H9 (cell line): Measurements from ENCODE around the gene MSTO1. TPM values are rescaled to one million over a fixed set of nuclear protein-coding genes. Genes with fewer than 3 reads are reported as not detected.

Experiments used
- DNase-seq: peaks from one replicate; pipeline ENCODE4 v3.0.0-alpha.2; 2017
- H2AFZ ChIP-seq: one replicate; pipeline ENCODE4 v1.6.1; 2013; ENCODE audit warnings: mild to moderate bottlenecking, low read length, control low read depth, moderate library complexity
- H2AK5ac ChIP-seq: 2 replicates; pipeline ENCODE4 v1.6.1; 2013; ENCODE audit warnings: low read length, control low read depth, mixed read lengths; ENCODE audit not compliant: insufficient read length
- H2BK120ac ChIP-seq: one replicate; pipeline ENCODE4 v1.6.1; 2013; ENCODE audit warnings: low read depth, mild to moderate bottlenecking, low read length, control low read depth, inconsistent platforms; ENCODE audit not compliant: poor library complexity, severe bottlenecking
- H2BK12ac ChIP-seq: 2 replicates; pipeline ENCODE4 v1.6.1; 2013; ENCODE audit warnings: low read length, control low read depth, mixed read lengths, low read depth; ENCODE audit not compliant: insufficient read length
- H2BK15ac ChIP-seq: 2 replicates; pipeline ENCODE4 v1.6.1; 2013; ENCODE audit warnings: low read depth, low read length, control low read depth
- H2BK20ac ChIP-seq: one replicate; pipeline ENCODE4 v1.6.1; 2013; ENCODE audit warnings: low read depth, mild to moderate bottlenecking, low read length, control low read depth, inconsistent platforms; ENCODE audit not compliant: poor library complexity, severe bottlenecking
- H2BK5ac ChIP-seq: 2 replicates; pipeline ENCODE4 v1.6.1; 2013; ENCODE audit warnings: low read length, control low read depth, mixed read lengths; ENCODE audit not compliant: insufficient read length
- H3K14ac ChIP-seq: 2 replicates; pipeline ENCODE4 v1.6.1; 2013; ENCODE audit warnings: low read length, control low read depth; ENCODE audit not compliant: insufficient read depth
- H3K18ac ChIP-seq: 2 replicates; pipeline ENCODE4 v1.6.1; 2013; ENCODE audit warnings: low read depth, mild to moderate bottlenecking, mixed read lengths, low read length, control low read depth; ENCODE audit not compliant: insufficient read length
- H3K23ac ChIP-seq: 2 replicates; pipeline ENCODE4 v1.6.1; 2013; ENCODE audit warnings: low read length, control low read depth, mixed read lengths, low read depth; ENCODE audit not compliant: insufficient read length
- H3K23me2 ChIP-seq: 2 replicates; pipeline ENCODE4 v1.6.1; 2013; ENCODE audit warnings: low read depth, mild to moderate bottlenecking, mixed read lengths, low read length, control low read depth; ENCODE audit not compliant: insufficient read length, poor library complexity, severe bottlenecking
- H3K27ac ChIP-seq: 2 replicates; pipeline ENCODE4 v1.5.1; 2013; ENCODE audit warnings: low read length, control low read depth, mixed read lengths, low read depth; ENCODE audit not compliant: insufficient read length
- H3K27me3 ChIP-seq: 2 replicates; pipeline ENCODE4 v1.6.1; 2013; ENCODE audit warnings: low read length, control low read depth, inconsistent platforms; ENCODE audit not compliant: insufficient read depth
- H3K4ac ChIP-seq: 2 replicates; pipeline ENCODE4 v1.6.1; 2013; ENCODE audit warnings: low read depth, mild to moderate bottlenecking, control low read depth, inconsistent platforms, low read length, moderate library complexity
- H3K4me1 ChIP-seq: 2 replicates; pipeline ENCODE4 v1.6.1; 2013; ENCODE audit warnings: low read length, control low read depth, inconsistent platforms; ENCODE audit not compliant: insufficient read depth
- H3K4me2 ChIP-seq: 2 replicates; pipeline ENCODE4 v1.6.1; 2013; ENCODE audit warnings: low read length, control low read depth, mixed read lengths; ENCODE audit not compliant: insufficient read length, insufficient read depth
- H3K56ac ChIP-seq: 2 replicates; pipeline ENCODE4 v1.6.1; 2013; ENCODE audit warnings: low read depth, mild to moderate bottlenecking, mixed read lengths, low read length, control low read depth; ENCODE audit not compliant: insufficient read length
- H3K79me1 ChIP-seq: 2 replicates; pipeline ENCODE4 v1.6.1; 2013; ENCODE audit warnings: low read depth, mild to moderate bottlenecking, moderate library complexity, low read length, control low read depth, inconsistent platforms; ENCODE audit not compliant: insufficient read depth, poor library complexity, severe bottlenecking
- H3K79me2 ChIP-seq: 2 replicates; pipeline ENCODE4 v1.6.1; 2013; ENCODE audit warnings: low read length, control low read depth, inconsistent platforms; ENCODE audit not compliant: insufficient read depth
- H3K9ac ChIP-seq: 2 replicates; pipeline ENCODE4 v1.6.1; 2013; ENCODE audit warnings: low read length, control low read depth, mixed read lengths; ENCODE audit not compliant: insufficient read length; ENCODE audit errors: extremely low read depth
- H3K9me3 ChIP-seq: one replicate; pipeline ENCODE4 v1.6.1; 2013; ENCODE audit warnings: low read depth, low read length, inconsistent platforms; ENCODE audit not compliant: control insufficient read depth
- H3T11ph ChIP-seq: one replicate; pipeline ENCODE4 v1.6.1; 2013; ENCODE audit warnings: mild to moderate bottlenecking, low read length, control low read depth, inconsistent platforms
- H4K20me1 ChIP-seq: one replicate; pipeline ENCODE4 v1.6.1; 2013; ENCODE audit not compliant: control insufficient read depth, insufficient read length, insufficient read depth
- H4K5ac ChIP-seq: 2 replicates; pipeline ENCODE4 v1.6.1; 2013; ENCODE audit warnings: low read depth, mild to moderate bottlenecking, mixed read lengths, low read length, control low read depth; ENCODE audit not compliant: insufficient read length
- H4K8ac ChIP-seq: replicated peaks from 2 replicates; pipeline ENCODE4 v1.6.1; 2013; ENCODE audit warnings: low read length, control low read depth, mixed read lengths, low read depth; ENCODE audit not compliant: insufficient read length
- H4K91ac ChIP-seq: 2 replicates; pipeline ENCODE4 v1.6.1; 2013; ENCODE audit warnings: low read depth, mild to moderate bottlenecking, moderate library complexity, mixed read lengths, low read length, control low read depth; ENCODE audit not compliant: insufficient read length
- H3K27ac Mint-ChIP-seq, 3 experiments: 2 replicates in 2 of 3; 3 replicates in 1 of 3; pipeline ENCODE4 v1.8.0; 2020 to 2021; ENCODE audit warnings: mixed read lengths in 3 of 3, mild to moderate bottlenecking in 1 of 3, moderate library complexity in 1 of 3
- H3K27me3 Mint-ChIP-seq: 2 replicates; pipeline ENCODE4 v1.8.0; 2021; ENCODE audit warnings: low read depth, mild to moderate bottlenecking, moderate library complexity, mixed read lengths
- H3K36me3 Mint-ChIP-seq, 3 experiments: 2 replicates in 2 of 3; 3 replicates in 1 of 3; pipeline ENCODE4 v1.8.0; 2020 to 2021; ENCODE audit warnings: low read depth in 3 of 3, mixed read lengths in 3 of 3; ENCODE audit not compliant: insufficient read depth in 1 of 3
- H3K4me1 Mint-ChIP-seq, 2 experiments: 2 replicates each; pipeline ENCODE4 v1.8.0; 2020; ENCODE audit warnings: mixed read lengths in 2 of 2
- H3K4me3 Mint-ChIP-seq, 2 experiments: 2 replicates in 1 of 2; 3 replicates in 1 of 2; pipeline ENCODE4 v1.8.0; 2020 to 2021; ENCODE audit warnings: mild to moderate bottlenecking in 2 of 2, mixed read lengths in 2 of 2, moderate library complexity in 1 of 2
- H3K9me3 Mint-ChIP-seq, 2 experiments: 2 replicates in 1 of 2; 3 replicates in 1 of 2; pipeline ENCODE4 v1.8.0; 2020; ENCODE audit warnings: mild to moderate bottlenecking in 2 of 2, mixed read lengths in 2 of 2, moderate library complexity in 1 of 2
- WGBS: extraction: QIAGEN DNeasy Blood & Tissue Kit; methylation state at CpG from one replicate; pipeline ENCODE4 v1.1.7; 2013; ENCODE audit warnings: missing lambda C conversion rate, low lambda C conversion rate, mixed read lengths; ENCODE audit not compliant: insufficient read length; ENCODE audit errors: extremely low coverage; 5-methylcytosine and 5-hydroxymethylcytosine counted together
- total RNA-seq: library from RNA; stranded (reverse); gene quantifications from 2 replicates; pipeline ENCODE4 v1.2.1, GENCODE V29; 2021
- TF ChIP-seq, protein P1 (sequence below): fragments of 200-600 bp; sonication (generic); conservative IDR thresholded peaks from 3 replicates; pipeline ENCODE4 v1.8.0; 2021; ENCODE audit warnings: antibody characterized with exemption, mild to moderate bottlenecking

MSTO1 gene
- total RNA-seq, 1 experiment from 2014 or later = 96.2 TPM

GRCh38 chr1:155636397-155637153 lies 26.6 kb downstream of the MSTO1 start:
- Histone ChIP-seq H2AK5ac (no peak overlapping the region), H3K9ac (no peak overlapping the region), H2BK15ac (no peak overlapping the region), H3K27ac (no peak overlapping the region), H3K56ac (no peak overlapping the region), H2AFZ (no peak overlapping the region), H3K4ac (no peak overlapping the region), H3T11ph (no peak overlapping the region), H3K4me1 (peaks cover 6% of the 10 kb centered on the region; the same call in 1 of the 2 replicates), H3K23me2 (no peaks in the 10 kb centered on the region), H2BK120ac (no peak overlapping the region), H4K91ac (no peak overlapping the region), H3K23ac (no peak overlapping the region), H3K18ac (peak overlapping the region; percentile 26), H3K79me2 (no peaks in the 10 kb centered on the region), H3K4me2 (no peak overlapping the region), H3K14ac (no peak overlapping the region), H4K8ac (no peak overlapping the region), H2BK20ac (no peak overlapping the region), H3K79me1 (no peaks in the 10 kb centered on the region), H4K20me1 (no peaks in the 10 kb centered on the region), H3K9me3 (peaks cover 3% of the 10 kb centered on the region), H2BK12ac (no peak overlapping the region), H3K27me3 (no peaks in the 10 kb centered on the region), H2BK5ac (no peak overlapping the region), H4K5ac (no peak overlapping the region)
- H3K27ac Mint-ChIP-seq = peak overlapping the region in 1 of 3 experiments; percentile 96; a peak in 2 of 7 replicates
- peaks cover 2 to 6% (median 3%) of the 10 kb centered on the region in 3 experiments; a peak in 5 of 7 replicates for H3K36me3 Mint-ChIP-seq
- peaks cover 13 to 22% of the 10 kb centered on the region in 2 experiments for H3K4me1 Mint-ChIP-seq
- no peaks in the 10 kb centered on the region for H3K27me3 Mint-ChIP-seq
- no peak for DNase-seq
- no CpG with 5 or more reads among the region's 11 CpGs for WGBS
- H3K4me3 Mint-ChIP-seq = no peak overlapping the region
- H3K9me3 Mint-ChIP-seq = peaks cover 8% of the 10 kb centered on the region in 2 experiments
- TF ChIP-seq, protein P1, sequence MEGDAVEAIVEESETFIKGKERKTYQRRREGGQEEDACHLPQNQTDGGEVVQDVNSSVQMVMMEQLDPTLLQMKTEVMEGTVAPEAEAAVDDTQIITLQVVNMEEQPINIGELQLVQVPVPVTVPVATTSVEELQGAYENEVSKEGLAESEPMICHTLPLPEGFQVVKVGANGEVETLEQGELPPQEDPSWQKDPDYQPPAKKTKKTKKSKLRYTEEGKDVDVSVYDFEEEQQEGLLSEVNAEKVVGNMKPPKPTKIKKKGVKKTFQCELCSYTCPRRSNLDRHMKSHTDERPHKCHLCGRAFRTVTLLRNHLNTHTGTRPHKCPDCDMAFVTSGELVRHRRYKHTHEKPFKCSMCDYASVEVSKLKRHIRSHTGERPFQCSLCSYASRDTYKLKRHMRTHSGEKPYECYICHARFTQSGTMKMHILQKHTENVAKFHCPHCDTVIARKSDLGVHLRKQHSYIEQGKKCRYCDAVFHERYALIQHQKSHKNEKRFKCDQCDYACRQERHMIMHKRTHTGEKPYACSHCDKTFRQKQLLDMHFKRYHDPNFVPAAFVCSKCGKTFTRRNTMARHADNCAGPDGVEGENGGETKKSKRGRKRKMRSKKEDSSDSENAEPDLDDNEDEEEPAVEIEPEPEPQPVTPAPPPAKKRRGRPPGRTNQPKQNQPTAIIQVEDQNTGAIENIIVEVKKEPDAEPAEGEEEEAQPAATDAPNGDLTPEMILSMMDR = no peak
